Heart left ventricle (tissue), 13 donors: ENCODE results near the gene LAMA4.

Experiments
- POLR2A ChIP-seq, 2 donors: fragments of 450-650 bp; IDR thresholded peaks; one replicate each; pipeline ENCODE4 v1.6.1; 2017; ENCODE audit warnings: antibody characterized with exemption in 2 of 2, mild to moderate bottlenecking in 2 of 2, moderate library complexity in 2 of 2
- TF ChIP-seq, protein P1 (sequence below), 12 donors: fragments of 200-600 bp; sonication (generic) in 4 of 12; IDR thresholded peaks; one replicate each; pipeline versions ENCODE4 v1.5.0 to v1.8.0; 2018 to 2022; ENCODE audit warnings: antibody characterized with exemption in 12 of 12, mild to moderate bottlenecking in 5 of 12
- donor health status: ischemic (EF 13 %, LVEDD 7.1; RV severe dilation, severe dysfunction).
- donor health status: DM: no; HTN: yes; CAD: no.
- donor health status: DM: no; HTN: no; CAD: no.
- donor health status: ischemic (EF 25% LVEDD 6.9; RV normal size, moderate dysfunction).
- donor health status: ischemic (EF 25% LVEDD 5.7; RV mildly dilated, moderate dysfunction).
- donor health status: ischemic (EF 35%, LVEDD 5.7; RV mildly dilated, moderate dysfunction).
- donor health status: nonischemic (EF 11% LVEDD 7.7; RV severe dilation, severe dysfunction).
- donor health status: DM: yes; HTN: yes; CAD: no.
- donor health status: PGD.
- donor health status: ischemic (EF 29% LVEDD 5.4; RV normal size, mild dysfunction).
- donor health status: nonischemic (EF 23%, LVEDD 6.1; RV moderate dilation, normal function).

DNA sequence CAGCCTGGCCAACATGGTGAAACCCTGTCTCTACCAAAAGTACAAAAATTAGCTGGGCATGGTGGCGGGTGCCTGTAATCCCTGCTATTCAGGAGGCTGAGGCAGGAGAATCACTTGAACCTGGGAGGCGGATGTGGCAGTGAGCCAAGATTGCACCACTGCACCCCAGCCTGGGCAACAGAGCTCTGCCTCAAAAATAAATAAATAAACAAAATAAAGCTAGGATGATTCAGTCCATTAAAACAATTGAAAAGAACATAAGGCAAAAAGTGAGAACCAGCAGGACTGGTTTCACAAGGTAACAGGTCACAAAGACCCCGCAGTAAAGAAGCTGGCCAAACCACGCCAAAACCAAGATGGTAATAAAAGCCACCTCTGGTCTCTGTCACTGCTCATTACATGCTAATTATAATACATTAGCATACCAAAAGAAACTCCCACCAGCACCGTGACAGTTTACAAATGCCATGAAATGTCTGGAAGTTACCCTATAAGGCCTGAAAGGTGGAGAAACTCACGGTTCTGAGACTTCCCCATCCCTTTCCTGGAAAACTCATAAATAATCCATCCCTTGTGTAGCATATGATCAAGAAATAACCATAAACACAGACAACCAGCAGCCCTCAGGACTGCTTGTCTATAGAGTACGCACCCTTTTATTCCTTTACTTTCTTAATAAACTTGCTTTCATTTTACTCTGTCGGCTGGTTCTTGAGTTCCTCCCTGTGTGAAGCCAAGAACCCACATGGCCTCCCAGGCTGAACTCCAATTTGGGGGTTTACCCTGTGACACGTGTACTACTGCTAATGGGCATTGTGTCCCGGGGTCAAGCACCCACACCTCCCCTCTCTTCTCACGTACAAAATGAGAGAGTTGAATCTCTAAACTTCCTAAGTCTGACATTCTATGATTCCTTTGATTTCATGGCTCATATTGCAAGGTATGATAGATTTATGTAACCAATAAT is 10.2 kb downstream of the LAMA4 start:
- TF ChIP-seq, protein P1, sequence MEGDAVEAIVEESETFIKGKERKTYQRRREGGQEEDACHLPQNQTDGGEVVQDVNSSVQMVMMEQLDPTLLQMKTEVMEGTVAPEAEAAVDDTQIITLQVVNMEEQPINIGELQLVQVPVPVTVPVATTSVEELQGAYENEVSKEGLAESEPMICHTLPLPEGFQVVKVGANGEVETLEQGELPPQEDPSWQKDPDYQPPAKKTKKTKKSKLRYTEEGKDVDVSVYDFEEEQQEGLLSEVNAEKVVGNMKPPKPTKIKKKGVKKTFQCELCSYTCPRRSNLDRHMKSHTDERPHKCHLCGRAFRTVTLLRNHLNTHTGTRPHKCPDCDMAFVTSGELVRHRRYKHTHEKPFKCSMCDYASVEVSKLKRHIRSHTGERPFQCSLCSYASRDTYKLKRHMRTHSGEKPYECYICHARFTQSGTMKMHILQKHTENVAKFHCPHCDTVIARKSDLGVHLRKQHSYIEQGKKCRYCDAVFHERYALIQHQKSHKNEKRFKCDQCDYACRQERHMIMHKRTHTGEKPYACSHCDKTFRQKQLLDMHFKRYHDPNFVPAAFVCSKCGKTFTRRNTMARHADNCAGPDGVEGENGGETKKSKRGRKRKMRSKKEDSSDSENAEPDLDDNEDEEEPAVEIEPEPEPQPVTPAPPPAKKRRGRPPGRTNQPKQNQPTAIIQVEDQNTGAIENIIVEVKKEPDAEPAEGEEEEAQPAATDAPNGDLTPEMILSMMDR (IDR thresholded peaks at IDR 0.05) = no peak
- no peak for TF ChIP-seq POLR2A (IDR thresholded peaks at IDR 0.05)
